Neural cell (in vitro differentiated cells): ENCODE data around the gene DCC. TPM values are rescaled to one million over a fixed set of nuclear protein-coding genes. Genes with fewer than 3 reads are reported as not detected.

Experiments
- H2AFZ ChIP-seq: fragments of 200-600, 300-800 bp; sonication (generic), shearing (Covaris generic); 2 replicates; pipeline ENCODE4 v1.6.0; 2014; ENCODE audit warnings: low read depth, mild to moderate bottlenecking, antibody characterized with exemption, low read length, moderate library complexity
- H3F3A ChIP-seq: fragments of 200-600 bp; shearing (Covaris generic); 2 replicates; pipeline ENCODE4 v1.6.1; 2016; ENCODE audit warnings: mild to moderate bottlenecking, moderate library complexity, mixed read lengths, antibody characterized with exemption, low read length; ENCODE audit not compliant: insufficient read depth, poor library complexity, severe bottlenecking
- H3K27ac ChIP-seq: fragments of 200-600, 300-800 bp; sonication (generic), shearing (Covaris generic); 2 replicates; pipeline ENCODE4 v1.5.1; 2014; ENCODE audit warnings: mild to moderate bottlenecking, low read length, moderate library complexity
- H3K27me3 ChIP-seq: fragments of 300-800, 200-600 bp; sonication (generic), shearing (Covaris generic); 2 replicates; pipeline ENCODE4 v1.6.0; 2014; ENCODE audit warnings: mild to moderate bottlenecking, low read depth, low read length, moderate library complexity; ENCODE audit not compliant: insufficient read depth
- H3K36me3 ChIP-seq: fragments of 300-800, 200-600 bp; sonication (generic), shearing (Covaris generic); 2 replicates; pipeline ENCODE4 v1.5.1; 2014; ENCODE audit warnings: mild to moderate bottlenecking, antibody characterized with exemption, low read length, moderate library complexity; ENCODE audit not compliant: insufficient read depth
- H3K4me2 ChIP-seq: fragments of 300-800, 200-600 bp; sonication (generic), shearing (Covaris generic); 2 replicates; pipeline ENCODE4 v1.6.0; 2014; ENCODE audit warnings: mild to moderate bottlenecking, low read length
- H3K4me3 ChIP-seq: fragments of 300-800, 200-600 bp; sonication (generic), shearing (Covaris generic); 2 replicates; pipeline ENCODE4 v1.5.1; 2014; ENCODE audit warnings: mild to moderate bottlenecking, low read length, moderate library complexity
- H3K79me2 ChIP-seq: fragments of 200-600 bp; shearing (Covaris generic); replicated peaks from 2 replicates; pipeline ENCODE4 v1.6.0; 2014; ENCODE audit warnings: mild to moderate bottlenecking, low read length, moderate library complexity; ENCODE audit not compliant: insufficient read depth
- H3K9ac ChIP-seq: fragments of 300-800, 200-600 bp; sonication (generic), shearing (Covaris generic); 2 replicates; pipeline ENCODE4 v1.6.1; 2016; ENCODE audit warnings: mild to moderate bottlenecking, low read length, mixed read lengths
- H3K9me2 ChIP-seq: fragments of 200-600 bp; shearing (Covaris generic); 2 replicates; pipeline ENCODE4 v1.6.1; 2016; ENCODE audit warnings: mild to moderate bottlenecking, low read length, mixed read lengths; ENCODE audit not compliant: insufficient read depth
- H3K9me3 ChIP-seq: fragments of 200-600, 300-800 bp; sonication (generic), shearing (Covaris generic); 2 replicates; pipeline ENCODE4 v1.6.1; 2016; ENCODE audit warnings: mild to moderate bottlenecking, mixed run types, low read length, moderate library complexity, mixed read lengths
- H4K20me1 ChIP-seq: fragments of 200-600 bp; shearing (Covaris generic); 2 replicates; pipeline ENCODE4 v1.6.1; 2016; ENCODE audit warnings: mild to moderate bottlenecking, mixed run types; ENCODE audit not compliant: insufficient read depth
- CTCF ChIP-seq: fragments of 450-650 bp; IDR thresholded peaks from 2 replicates; pipeline ENCODE4 v1.5.1; 2014; ENCODE audit warnings: antibody characterized with exemption, mild to moderate bottlenecking, moderate library complexity; ENCODE audit not compliant: poor library complexity, severe bottlenecking
- EP300 ChIP-seq: fragments of 450-650 bp; conservative IDR thresholded peaks from 2 replicates; pipeline ENCODE4 v1.6.1; 2014; ENCODE audit warnings: antibody characterized with exemption, mild to moderate bottlenecking, moderate library complexity; ENCODE audit not compliant: poor library complexity, severe bottlenecking
- EZH2 ChIP-seq: fragments of 200-600, 300-800 bp; shearing (Covaris generic), sonication (generic); IDR thresholded peaks from 2 replicates; pipeline ENCODE4 v1.6.1; 2014; ENCODE audit warnings: antibody characterized with exemption, low read length, borderline replicate concordance, mild to moderate bottlenecking; ENCODE audit not compliant: insufficient read depth, poor library complexity, severe bottlenecking
- MXI1 ChIP-seq: fragments of 450-650 bp; conservative IDR thresholded peaks from 2 replicates; pipeline ENCODE4 v1.6.1; 2014; ENCODE audit warnings: antibody characterized with exemption, mild to moderate bottlenecking; ENCODE audit not compliant: poor library complexity, severe bottlenecking
- POLR2AphosphoS5 ChIP-seq: IDR thresholded peaks from 2 replicates; pipeline ENCODE4 v1.6.1; 2012
- RAD21 ChIP-seq: fragments of 450-650 bp; conservative IDR thresholded peaks from 2 replicates; pipeline ENCODE4 v1.6.1; 2014; ENCODE audit warnings: antibody characterized with exemption, mild to moderate bottlenecking, moderate library complexity
- SMC3 ChIP-seq: fragments of 450-650 bp; conservative IDR thresholded peaks from 2 replicates; pipeline ENCODE4 v1.6.1; 2014; ENCODE audit warnings: antibody characterized with exemption, mild to moderate bottlenecking, moderate library complexity; ENCODE audit not compliant: poor library complexity
- TAF1 ChIP-seq: IDR thresholded peaks from 2 replicates; pipeline ENCODE4 v1.6.1; 2012; ENCODE audit warnings: low read depth
- polyA plus RNA-seq: library from polyadenylated mRNA; depleted of rRNA; stranded (reverse); fragments of >200 nt; gene quantifications from 2 replicates; pipeline ENCODE4 v1.2.3, GENCODE V29; 2014
- TF ChIP-seq, protein P1 (sequence below): IDR thresholded peaks from 2 replicates; pipeline ENCODE4 v1.6.1; 2012; ENCODE audit warnings: borderline replicate concordance

The DCC gene
- polyA plus RNA-seq, 1 donor from 2014 or later: 40.7 TPM

DNA sequence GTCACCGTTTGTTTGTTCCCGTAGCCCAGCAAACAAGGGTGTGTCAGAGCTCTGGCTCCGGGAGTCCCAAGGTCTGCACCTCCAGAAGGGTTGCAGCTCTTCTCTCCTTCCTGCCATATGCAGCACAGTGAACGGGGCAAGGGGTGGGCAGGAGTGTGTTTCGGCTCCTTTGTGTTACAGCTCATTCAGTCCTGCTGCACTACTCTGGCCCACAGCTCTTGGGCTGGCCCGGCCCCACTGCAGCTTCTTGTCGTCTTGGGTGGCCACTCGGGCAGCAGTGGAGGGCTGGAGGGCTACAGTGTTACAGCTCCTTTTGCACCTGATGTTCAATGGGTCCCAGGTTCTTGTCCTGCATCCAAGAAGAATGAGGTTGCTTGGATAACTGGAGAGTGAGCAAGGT, 408.3 kb downstream of the DCC start:
- Histone ChIP-seq H3K9me3 (no peaks in the 10 kb centered on the region), H3K36me3 (no peaks in the 10 kb centered on the region), H3K27me3 (no peaks in the 10 kb centered on the region), H4K20me1 (no peaks in the 10 kb centered on the region), H3K27ac (no peak overlapping the region), H3K79me2 (no peaks in the 10 kb centered on the region), H3K4me3 (no peak overlapping the region), H3K9me2 (no peaks in the 10 kb centered on the region), H3K4me2 (no peak overlapping the region), H2AFZ (no peak overlapping the region), H3K9ac (no peak overlapping the region), H3F3A (no peaks in the 10 kb centered on the region)
- no peak for TF ChIP-seq RAD21
- TF ChIP-seq SMC3: no peak
- TF ChIP-seq POLR2AphosphoS5: no peak
- TF ChIP-seq, protein P1, sequence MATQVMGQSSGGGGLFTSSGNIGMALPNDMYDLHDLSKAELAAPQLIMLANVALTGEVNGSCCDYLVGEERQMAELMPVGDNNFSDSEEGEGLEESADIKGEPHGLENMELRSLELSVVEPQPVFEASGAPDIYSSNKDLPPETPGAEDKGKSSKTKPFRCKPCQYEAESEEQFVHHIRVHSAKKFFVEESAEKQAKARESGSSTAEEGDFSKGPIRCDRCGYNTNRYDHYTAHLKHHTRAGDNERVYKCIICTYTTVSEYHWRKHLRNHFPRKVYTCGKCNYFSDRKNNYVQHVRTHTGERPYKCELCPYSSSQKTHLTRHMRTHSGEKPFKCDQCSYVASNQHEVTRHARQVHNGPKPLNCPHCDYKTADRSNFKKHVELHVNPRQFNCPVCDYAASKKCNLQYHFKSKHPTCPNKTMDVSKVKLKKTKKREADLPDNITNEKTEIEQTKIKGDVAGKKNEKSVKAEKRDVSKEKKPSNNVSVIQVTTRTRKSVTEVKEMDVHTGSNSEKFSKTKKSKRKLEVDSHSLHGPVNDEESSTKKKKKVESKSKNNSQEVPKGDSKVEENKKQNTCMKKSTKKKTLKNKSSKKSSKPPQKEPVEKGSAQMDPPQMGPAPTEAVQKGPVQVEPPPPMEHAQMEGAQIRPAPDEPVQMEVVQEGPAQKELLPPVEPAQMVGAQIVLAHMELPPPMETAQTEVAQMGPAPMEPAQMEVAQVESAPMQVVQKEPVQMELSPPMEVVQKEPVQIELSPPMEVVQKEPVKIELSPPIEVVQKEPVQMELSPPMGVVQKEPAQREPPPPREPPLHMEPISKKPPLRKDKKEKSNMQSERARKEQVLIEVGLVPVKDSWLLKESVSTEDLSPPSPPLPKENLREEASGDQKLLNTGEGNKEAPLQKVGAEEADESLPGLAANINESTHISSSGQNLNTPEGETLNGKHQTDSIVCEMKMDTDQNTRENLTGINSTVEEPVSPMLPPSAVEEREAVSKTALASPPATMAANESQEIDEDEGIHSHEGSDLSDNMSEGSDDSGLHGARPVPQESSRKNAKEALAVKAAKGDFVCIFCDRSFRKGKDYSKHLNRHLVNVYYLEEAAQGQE: no peak
- no peak for TF ChIP-seq TAF1

DNA sequence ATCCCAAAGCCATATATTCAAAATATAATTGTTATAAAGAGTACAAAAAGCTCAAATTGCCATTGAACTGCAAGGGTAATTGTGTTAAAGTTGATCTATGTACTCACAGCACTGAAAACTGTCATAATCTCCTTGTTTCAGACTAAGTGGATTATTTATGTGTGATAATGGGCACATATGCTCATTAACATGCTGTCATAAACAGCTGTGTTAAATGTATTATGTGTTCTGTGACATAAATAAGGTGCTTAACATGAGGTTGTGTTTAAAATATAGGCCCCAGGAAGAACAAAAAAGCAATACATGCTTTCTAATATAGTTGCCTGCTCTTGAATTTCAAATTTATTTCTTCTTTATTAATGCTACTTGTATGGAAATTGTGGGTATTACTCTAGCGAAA, 409.5 kb downstream of the DCC start:
- no peaks in the 10 kb centered on the region for H3K36me3 ChIP-seq
- no peaks in the 10 kb centered on the region for H3K27me3 ChIP-seq
- H3K27ac ChIP-seq: no peak overlapping the region

DNA sequence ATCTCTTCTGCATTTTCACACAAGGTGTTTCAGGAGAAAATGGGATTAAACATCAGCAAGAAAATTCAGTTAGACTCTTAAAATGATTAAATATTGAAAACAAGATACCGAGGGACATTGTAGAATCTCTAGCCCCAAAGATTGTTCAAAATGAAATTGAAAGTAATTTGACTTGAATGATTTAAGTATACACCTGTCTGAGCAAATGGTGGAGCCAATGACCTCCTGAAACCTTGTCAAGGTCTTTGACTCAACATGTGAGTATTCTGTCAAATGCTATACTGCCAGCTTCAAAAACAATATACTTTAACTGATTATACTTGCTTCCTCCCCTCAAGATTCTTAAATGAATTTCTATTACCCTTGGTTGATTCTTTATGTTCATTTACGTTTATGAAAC, 411.0 kb downstream of the DCC start:
- Histone ChIP-seq H3F3A (no peaks in the 10 kb centered on the region), H3K27me3 (no peaks in the 10 kb centered on the region), H4K20me1 (no peaks in the 10 kb centered on the region), H3K9me3 (no peaks in the 10 kb centered on the region), H3K4me2 (no peak overlapping the region), H3K36me3 (no peaks in the 10 kb centered on the region), H3K9ac (no peak overlapping the region), H3K4me3 (no peak overlapping the region), H3K9me2 (no peaks in the 10 kb centered on the region), H3K27ac (no peak overlapping the region), H2AFZ (no peak overlapping the region), H3K79me2 (no peaks in the 10 kb centered on the region)
- TF ChIP-seq TAF1 (no peak), CTCF (no peak), EZH2 (no peak), MXI1 (no peak), EP300 (no peak), SMC3 (no peak)
- TF ChIP-seq, protein P1: no peak

More for the DNA sequence above, 409.5 kb downstream of the DCC start:
- no peak overlapping the region for H3K9ac ChIP-seq
- H2AFZ ChIP-seq: no peak overlapping the region
- no peaks in the 10 kb centered on the region for H3K79me2 ChIP-seq
- no peak for TF ChIP-seq EP300
- no peak for TF ChIP-seq MXI1
- no peaks in the 10 kb centered on the region for H3K9me3 ChIP-seq
- no peaks in the 10 kb centered on the region for H4K20me1 ChIP-seq
- no peak overlapping the region for H3K4me2 ChIP-seq
- H3F3A ChIP-seq: no peaks in the 10 kb centered on the region
- no peak overlapping the region for H3K4me3 ChIP-seq
- no peaks in the 10 kb centered on the region for H3K9me2 ChIP-seq
